Activated CD4-positive, alpha-beta T cell treated with anti-CD3 and anti-CD28 coated beads, Interleukin-2, amount 50 U/mL, for 16 hours (primary cell): ENCODE results near the gene AP5B1.
A peak's percentile ranks its signal among the peaks of the same experiment; 100 is the strongest.
"Not testable (repeated sequence)": the region's sequence is repeated elsewhere in the genome, so short reads cannot be mapped to it uniquely, and the experiment has no call there.

Experiments used
- DNase-seq: peaks from one replicate; pipeline ENCODE4 v3.0.0-alpha.2; 2020

Gene AP5B1

GRCh38 chr11:65782816-65783228 lies 2.0 kb upstream of the AP5B1 start:
- DNase-seq: no peak

GRCh38 chr11:65781962-65782815 lies 1.4 kb upstream of the AP5B1 start:
- DNase-seq: no peak

- DNase-seq: no peak
These were observed 581 bp upstream of the AP5B1 start for GRCh38 chr11:65781152-65781961.

- DNase-seq: peak; percentile 86
These were observed 632 bp downstream of the AP5B1 start for GRCh38 chr11:65779919-65780769.

- no peak for DNase-seq
These were observed 1.2 kb downstream of the AP5B1 start for GRCh38 chr11:65779669-65779918.

GRCh38 chr11:65778901-65779668 lies 1.7 kb downstream of the AP5B1 start:
- DNase-seq: no peak

GRCh38 chr11:65778431-65778900 lies 2.3 kb downstream of the AP5B1 start:
- no peak for DNase-seq

- DNase-seq: no peak
These were observed 2.9 kb downstream of the AP5B1 start for GRCh38 chr11:65777821-65778361.

- no peak for DNase-seq
These were observed 3.5 kb downstream of the AP5B1 start for GRCh38 chr11:65777241-65777640.

- DNase-seq: no peak
These were observed 4.0 kb downstream of the AP5B1 start for GRCh38 chr11:65776710-65777141.

GRCh38 chr11:65776196-65776595 lies 4.6 kb downstream of the AP5B1 start:
- DNase-seq: no peak

GRCh38 chr11:65774525-65775306 lies 6.1 kb downstream of the AP5B1 start:
- DNase-seq: no peak

- DNase-seq: no peak
These were observed 6.9 kb downstream of the AP5B1 start for GRCh38 chr11:65773784-65774411.

GRCh38 chr11:65771589-65772112 lies 9.1 kb downstream of the AP5B1 start:
- DNase-seq: no peak

- DNase-seq: no peak
These were observed 9.7 kb downstream of the AP5B1 start for GRCh38 chr11:65770951-65771567.

GRCh38 chr11:65767806-65768205 lies 13.0 kb downstream of the AP5B1 start:
- not testable (repeated sequence) for DNase-seq

GRCh38 chr11:65767406-65767805 lies 13.4 kb downstream of the AP5B1 start:
- no peak for DNase-seq

- DNase-seq: peak; percentile 33
These were observed 14.2 kb downstream of the AP5B1 start for GRCh38 chr11:65766535-65766934.

- no peak for DNase-seq
These were observed 16.3 kb downstream of the AP5B1 start for GRCh38 chr11:65764434-65764833.

- DNase-seq: not testable (repeated sequence)
These were observed 18.0 kb downstream of the AP5B1 start for GRCh38 chr11:65762816-65763215.
